IMR-90 (cell line): ENCODE measurements around the gene TSC22D3. TPM values are rescaled to one million over a fixed set of nuclear protein-coding genes. Genes with fewer than 3 reads are reported as not detected.

Experiments
- ATAC-seq: fragments of 200-7000 bp; cut with Tn5 transposase; 2 replicates; pipeline ENCODE4 v1.9.1; 2020; ENCODE audit warnings: low read depth, mild to moderate bottlenecking, moderate library complexity
- BruUV-seq: library from RNA; stranded (reverse); fragments of 400-500 nt; replicated peaks from 2 replicates; lab custom pipeline; 2021; lab: Mats Ljungman, UMichigan
- CTCF ChIA-PET: fragments of 300-600 bp; formaldehyde crosslinking; extraction: SDS; loops from one replicate; lab custom pipeline; 2021; ENCODE audit warnings: antibody characterized with exemption; lab: Yijun Ruan, JAX
- POLR2A ChIA-PET: fragments of 300-600 bp; sonication (Branson Sonifier 250); formaldehyde crosslinking; loops from one replicate; lab custom pipeline; 2022; ENCODE audit warnings: antibody characterized with exemption; ENCODE audit not compliant: unreplicated experiment; lab: Charles Lee
- DNase-seq: peaks from one replicate; pipeline ENCODE4 v3.0.0; 2013
- H2AFZ ChIP-seq: replicated peaks from 2 replicates; pipeline ENCODE3; 2013; ENCODE audit warnings: low read length, mild to moderate bottlenecking; ENCODE audit not compliant: poor library complexity
- H2AK5ac ChIP-seq: 2 replicates; pipeline ENCODE4 v1.6.1; 2013; ENCODE audit warnings: low read depth, low read length, inconsistent platforms
- H2AK9ac ChIP-seq: replicated peaks from 2 replicates; pipeline ENCODE3; 2013; ENCODE audit warnings: mild to moderate bottlenecking, low read depth, low read length, moderate library complexity; ENCODE audit not compliant: poor library complexity
- H2BK120ac ChIP-seq: 2 replicates; pipeline ENCODE4 v1.6.1; 2013; ENCODE audit warnings: low read depth, low read length, inconsistent platforms
- H2BK15ac ChIP-seq: 3 replicates; pipeline ENCODE4 v1.6.1; 2013; ENCODE audit warnings: low read depth, low read length, inconsistent platforms
- H2BK20ac ChIP-seq: 2 replicates; pipeline ENCODE4 v1.6.1; 2013; ENCODE audit warnings: low read depth, mild to moderate bottlenecking, inconsistent platforms, low read length, moderate library complexity
- H2BK5ac ChIP-seq: 2 replicates; pipeline ENCODE4 v1.6.1; 2013; ENCODE audit warnings: mild to moderate bottlenecking, low read depth, low read length, inconsistent platforms; ENCODE audit not compliant: poor library complexity, severe bottlenecking
- H3K14ac ChIP-seq: replicated peaks from 2 replicates; pipeline ENCODE4 v1.6.1; 2013; ENCODE audit warnings: low read depth, low read length, inconsistent platforms
- H3K18ac ChIP-seq: 2 replicates; pipeline ENCODE4 v1.6.1; 2013; ENCODE audit warnings: low read depth, low read length, control low read depth
- H3K23ac ChIP-seq: 2 replicates; pipeline ENCODE4 v1.6.1; 2013; ENCODE audit warnings: low read depth, low read length, inconsistent platforms
- H3K27ac ChIP-seq: 2 replicates; pipeline ENCODE4 v1.5.1; 2013; ENCODE audit warnings: mild to moderate bottlenecking, control low read depth, low read length; ENCODE audit not compliant: insufficient read depth
- H3K27me3 ChIP-seq: 2 replicates; pipeline ENCODE4 v1.6.1; 2013; ENCODE audit warnings: low read length; ENCODE audit not compliant: control insufficient read depth, insufficient read depth
- H3K36me3 ChIP-seq: 2 replicates; pipeline ENCODE4 v1.6.1; 2013; ENCODE audit warnings: low read length, mixed read lengths; ENCODE audit not compliant: control insufficient read depth, insufficient read depth
- H3K4ac ChIP-seq: 2 replicates; pipeline ENCODE4 v1.6.1; 2013; ENCODE audit warnings: low read depth, low read length, inconsistent platforms
- H3K4me1 ChIP-seq: 2 replicates; pipeline ENCODE4 v1.6.1; 2013; ENCODE audit warnings: low read length, mixed read lengths; ENCODE audit not compliant: control insufficient read depth, insufficient read depth
- H3K4me2 ChIP-seq: 2 replicates; pipeline ENCODE4 v1.6.1; 2013; ENCODE audit warnings: low read depth, mild to moderate bottlenecking, control low read depth, low read length, moderate library complexity
- H3K4me3 ChIP-seq: 2 replicates; pipeline ENCODE4 v1.5.1; 2013; ENCODE audit warnings: low read depth, mild to moderate bottlenecking, control low read depth, low read length, moderate library complexity; ENCODE audit not compliant: insufficient read depth
- H3K56ac ChIP-seq: 2 replicates; pipeline ENCODE4 v1.6.1; 2013; ENCODE audit warnings: low read length, inconsistent platforms; ENCODE audit not compliant: insufficient read depth; ENCODE audit errors: extremely low read depth
- H3K79me1 ChIP-seq, 2 experiments: 2 replicates each; pipeline ENCODE4 v1.6.1; 2013; ENCODE audit warnings: low read length in 2 of 2, inconsistent platforms in 1 of 2, low read depth in 1 of 2
- H3K9ac ChIP-seq: 2 replicates; pipeline ENCODE4 v1.6.1; 2013; ENCODE audit warnings: low read depth, low read length, control low read depth
- H3K9me1 ChIP-seq: 2 replicates; pipeline ENCODE4 v1.6.1; 2013; ENCODE audit warnings: low read length, inconsistent platforms; ENCODE audit not compliant: insufficient read depth
- H3K9me3 ChIP-seq: 2 replicates; pipeline ENCODE4 v1.6.1; 2013; ENCODE audit warnings: low read length; ENCODE audit not compliant: control insufficient read depth, insufficient read depth
- H4K20me1 ChIP-seq: 2 replicates; pipeline ENCODE4 v1.6.1; 2013; ENCODE audit warnings: low read length, inconsistent platforms; ENCODE audit not compliant: insufficient read depth
- H4K5ac ChIP-seq: 2 replicates; pipeline ENCODE4 v1.6.1; 2013; ENCODE audit warnings: mild to moderate bottlenecking, low read depth, low read length, control low read depth
- H4K8ac ChIP-seq, 2 experiments: 2 replicates each; pipeline ENCODE4 v1.6.1; 2013; ENCODE audit warnings: low read depth in 2 of 2, low read length in 2 of 2, control low read depth in 1 of 2, inconsistent platforms in 1 of 2
- H4K91ac ChIP-seq: 2 replicates; pipeline ENCODE4 v1.6.1; 2013; ENCODE audit warnings: low read depth, low read length, inconsistent platforms; ENCODE audit not compliant: insufficient read depth
- CEBPB ChIP-seq: IDR thresholded peaks from 2 replicates; pipeline ENCODE4 v1.6.1; 2012; ENCODE audit warnings: low read depth, low read length, improper control_type of control experiment
- MAFK ChIP-seq: IDR thresholded peaks from 2 replicates; pipeline ENCODE4 v1.6.1; 2012; ENCODE audit warnings: low read depth, low read length, improper control_type of control experiment
- MAZ ChIP-seq: IDR thresholded peaks from 2 replicates; pipeline ENCODE4 v1.6.1; 2012; ENCODE audit warnings: low read depth, mild to moderate bottlenecking, low read length, improper control_type of control experiment, moderate library complexity, borderline replicate concordance
- POLR2A ChIP-seq: IDR thresholded peaks from 2 replicates; pipeline ENCODE4 v1.6.1; 2012; ENCODE audit warnings: mild to moderate bottlenecking, low read depth, low read length
- RAD21 ChIP-seq: IDR thresholded peaks from 2 replicates; pipeline ENCODE4 v1.6.1; 2012; ENCODE audit warnings: low read length, improper control_type of control experiment
- USF2 ChIP-seq: fragments of 150-350 bp; IDR thresholded peaks from 2 replicates; pipeline ENCODE4 v1.6.1; 2017; ENCODE audit warnings: mild to moderate bottlenecking, antibody characterized with exemption, low read length, low read depth
- WGBS, 2 experiments: methylation state at CpG; one replicate each; pipeline versions ENCODE4 v1.1.5 to v1.1.7; 2013; ENCODE audit warnings: missing lambda C conversion rate in 2 of 2; ENCODE audit not compliant: insufficient read length in 1 of 2; ENCODE audit errors: extremely low coverage in 2 of 2; 5-methylcytosine and 5-hydroxymethylcytosine counted together
- dilution Hi-C: fragments of 300-500 bp; cut with HindIII; formaldehyde crosslinking; loops from one replicate; pipeline ENCODE4 v1.14.3; 2018; ENCODE audit warnings: low sequenced_read_pairs; ENCODE audit not compliant: unreplicated experiment
- in situ Hi-C: fragments of 300-500 bp; cut with MboI; formaldehyde crosslinking; loops from 3 replicates; pipeline ENCODE4 v1.14.3; 2019; ENCODE audit warnings: low sequenced_read_pairs, inconsistent platforms, mixed read lengths
- intact Hi-C: fragments of 100-400 bp; cut with micrococcal nuclease; formaldehyde crosslinking; loops from 2 replicates; pipeline ENCODE4 v1.10.0; 2022
- polyA plus RNA-seq, 3 experiments: library from polyadenylated mRNA; depleted of rRNA; stranded (reverse); fragments of >200 nt; gene quantifications; 2 replicates each; pipeline ENCODE4 v1.2.3, GENCODE V29; 2012; ENCODE audit warnings: low replicate concordance in 1 of 3
- total RNA-seq: library from RNA; depleted of rRNA; stranded (reverse); fragments of >200 nt; gene quantifications from 2 replicates; pipeline ENCODE4 v1.2.3, GENCODE V29; 2012

Gene TSC22D3
- total and polyA plus RNA-seq, 2 of the 4 experiments (the other 2 are of a cell fraction), result 9.9 to 14.0 TPM

DNA sequence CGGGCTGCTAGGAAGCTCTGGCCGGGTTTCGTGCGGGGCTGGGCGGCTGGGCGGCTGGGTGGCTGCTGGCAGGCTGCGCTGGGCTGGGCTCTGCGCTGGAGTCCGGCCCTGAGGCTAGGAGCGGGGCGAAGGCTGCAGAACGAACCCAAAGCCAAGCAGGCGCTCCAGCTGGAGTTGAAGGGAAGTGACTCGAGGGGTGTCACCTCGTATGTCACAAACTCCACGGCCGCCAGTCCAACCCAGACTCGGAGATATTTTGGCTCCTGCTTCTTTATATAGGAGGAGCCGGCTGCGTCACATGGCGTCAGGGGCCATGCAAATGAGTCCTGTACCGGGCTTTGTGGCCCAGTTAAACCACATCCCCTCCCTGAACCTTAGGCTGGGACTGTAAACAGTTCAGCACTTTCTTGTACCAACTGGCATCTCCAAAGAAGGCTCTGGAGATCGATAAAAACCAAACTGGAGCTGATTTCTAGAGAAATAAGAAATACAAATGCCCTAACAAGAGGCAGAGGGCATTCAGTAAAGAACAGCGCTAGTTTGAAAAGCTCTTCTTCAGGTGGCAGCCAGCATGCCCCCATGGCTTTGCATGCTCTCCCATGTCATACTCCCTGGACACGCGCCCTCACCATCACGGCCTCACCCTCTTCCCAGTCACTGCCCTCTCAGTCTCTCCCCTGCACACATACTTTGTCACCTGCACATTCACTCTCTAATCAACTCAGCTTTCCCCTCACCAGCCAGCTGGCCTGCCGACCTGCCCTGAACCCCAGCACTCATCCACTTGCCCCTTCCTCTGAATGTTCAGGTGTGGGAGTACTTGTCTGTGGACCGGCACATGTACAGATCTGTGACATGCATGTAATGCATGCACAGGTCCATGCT is 58.5 kb downstream of the TSC22D3 start:
- Histone ChIP-seq H3K4me1 (peaks cover 6% of the 10 kb centered on the region; the same call in 1 of the 2 replicates), H2BK15ac (no peak overlapping the region), H2BK20ac (no peak overlapping the region), H4K8ac (peak overlapping the region; percentile 24 to 48; a peak in 3 of 4 replicates), H2BK120ac (peak overlapping the region; percentile 26; the same call in 1 of the 2 replicates), H3K14ac (peak overlapping the region; percentile 34; the same call in 1 of the 2 replicates), H3K36me3 (peaks cover 3% of the 10 kb centered on the region; the same call in 1 of the 2 replicates), H3K4ac (peak overlapping the region; percentile 46), H3K18ac (no peak overlapping the region), H3K56ac (no peak overlapping the region), H2AFZ (peak overlapping the region; percentile 85), H3K4me2 (peak overlapping the region; percentile 82), H4K91ac (no peak overlapping the region), H3K9me3 (no peaks in the 10 kb centered on the region), H3K9me1 (peaks cover 15% of the 10 kb centered on the region), H3K4me3 (peak overlapping the region; percentile 43), H2AK5ac (peak overlapping the region; percentile 1; the same call in 1 of the 2 replicates), H3K9ac (peak overlapping the region; percentile 67), H3K27me3 (peaks cover 16% of the 10 kb centered on the region), H4K5ac (no peak overlapping the region), H4K20me1 (no peaks in the 10 kb centered on the region), H3K27ac (peak overlapping the region; percentile 72), H3K23ac (no peak overlapping the region; the same call in 1 of the 2 replicates), H3K79me1 (peaks cover 0 to 14% of the 10 kb centered on the region in 2 experiments; a peak in 2 of 4 replicates), H2AK9ac (peak overlapping the region; percentile 15), H2BK5ac (peak overlapping the region; percentile 43)
- BruUV-seq, result no TSS peak
- dilution Hi-C loops, result no loop called here
- WGBS, 2 experiments, result 37% methylated on average over 19 of the region's 29 CpGs; no CpG with 5 or more reads in 1 of the 2 experiments
- in situ Hi-C loops, result loop anchor here (5.0 kb wide), 1 partner anchor 40 kb away; no protein-coding TSS in a partner anchor
- CTCF ChIA-PET, result interaction anchor here (0.7 to 2.1 kb wide), 5 partner anchors 40 to 82 kb away, joined by 3 to 8 read pairs (median 3); no protein-coding TSS in a partner anchor
- no peak for TF ChIP-seq CEBPB
- TF ChIP-seq MAFK, result no peak
- 0 out of 2 replicates have a peak, but pooled peaks have one; percentile 10 for TF ChIP-seq RAD21
- peak; percentile 95 for TF ChIP-seq POLR2A
- no peak for TF ChIP-seq MAZ
- TF ChIP-seq USF2, result peak; percentile 73
- DNase-seq, result peak; percentile 63
- POLR2A ChIA-PET, result interaction anchor here (0.8 kb wide), 1 partner anchor 42 kb away, joined by 3 read pairs; no protein-coding TSS in a partner anchor
- peak; percentile 58 for ATAC-seq
- intact Hi-C loops, result loop anchor here (2.0 to 5.0 kb wide), 2 partner anchors 40 to 690 kb away; no protein-coding TSS in a partner anchor
